Upper lobe of left lung (tissue), 6 donors: Measurements from ENCODE around the gene VSTM2B. TPM values are rescaled to one million over a fixed set of nuclear protein-coding genes. Genes with fewer than 3 reads are reported as not detected.
"Not testable (repeated sequence)": the region's sequence is repeated elsewhere in the genome, so short reads cannot be mapped to it uniquely, and the experiment has no call there.

ENCODE experiments used
- ATAC-seq, 2 donors: fragments of 200-7000 bp; cut with Tn5 transposase; one replicate each; pipeline ENCODE4 v1.9.1; 2022; ENCODE audit warnings: mild to moderate bottlenecking in 2 of 2, moderate library complexity in 2 of 2; ENCODE audit not compliant: low FRiP score in 2 of 2
- DNase-seq, 2 donors: peaks; one replicate each; pipeline ENCODE4 v3.0.0-alpha.2; 2019 to 2020
- H3K27ac ChIP-seq, 4 donors: fragments of 200-600 bp; sonication (generic); one replicate each; pipeline ENCODE4 v1.5.1; 2016 to 2019
- H3K27me3 ChIP-seq, 4 donors: fragments of 200-600 bp; sonication (generic); one replicate each; pipeline ENCODE4 v1.5.1; 2017 to 2019
- H3K36me3 ChIP-seq, 4 donors: fragments of 200-600 bp; sonication (generic); one replicate each; pipeline ENCODE4 v1.5.1; 2016 to 2019
- H3K4me1 ChIP-seq, 4 donors: fragments of 200-600 bp; sonication (generic); one replicate each; pipeline ENCODE4 v1.5.1; 2018 to 2019
- H3K4me3 ChIP-seq, 4 donors: fragments of 200-600 bp; sonication (generic); one replicate each; pipeline ENCODE4 v1.5.1; 2017 to 2019; ENCODE audit warnings: mild to moderate bottlenecking in 2 of 4, moderate library complexity in 1 of 4
- H3K9me3 ChIP-seq, 4 donors: fragments of 200-600 bp; sonication (generic); one replicate each; pipeline ENCODE4 v1.5.1; 2018 to 2019
- CTCF ChIP-seq, 6 experiments: fragments of 450-650 bp in 4 of 6; fragments of 200-600 bp in 2 of 6; sonication (generic) in 2 of 6; IDR thresholded peaks; one replicate each; pipeline ENCODE4 v1.5.1; 2016 to 2019; ENCODE audit warnings: antibody characterized with exemption in 6 of 6
- EP300 ChIP-seq, 4 donors: sonication (generic); formaldehyde crosslinking; IDR thresholded peaks; one replicate each; pipeline ENCODE4 v1.5.1; 2017; ENCODE audit warnings: antibody characterized with exemption in 4 of 4, control low read depth in 2 of 4
- POLR2A ChIP-seq, 4 donors: fragments of 450-650 bp; IDR thresholded peaks; one replicate each; pipeline ENCODE4 v1.5.1; 2016 to 2017; ENCODE audit warnings: antibody characterized with exemption in 4 of 4, mild to moderate bottlenecking in 2 of 4
- POLR2AphosphoS5 ChIP-seq, 2 donors: sonication (generic); formaldehyde crosslinking; IDR thresholded peaks; one replicate each; pipeline ENCODE4 v1.5.1; 2017; ENCODE audit warnings: antibody characterized with exemption in 2 of 2
- WGBS, 2 donors: methylation state at CpG; one replicate each; pipeline ENCODE4 v1.1.5; 2017 to 2018; 5-methylcytosine and 5-hydroxymethylcytosine counted together
- total RNA-seq, 6 donors: library from RNA; depleted of rRNA in 4 of 6; stranded (reverse); fragments of >200 nt in 4 of 6; gene quantifications; one replicate each; pipeline versions ENCODE4 v1.1.0 to v1.2.1, GENCODE V29; 2016 to 2021
- donor health status: DM: no; HTN: no; CAD: no; lungs with moderate emphysema.
- donor health status: DM: no; HTN: yes; CAD: no; lungs with severe emphysema.

The VSTM2B gene
- total RNA-seq, 6 donors from 2014 or later: not detected

DNA sequence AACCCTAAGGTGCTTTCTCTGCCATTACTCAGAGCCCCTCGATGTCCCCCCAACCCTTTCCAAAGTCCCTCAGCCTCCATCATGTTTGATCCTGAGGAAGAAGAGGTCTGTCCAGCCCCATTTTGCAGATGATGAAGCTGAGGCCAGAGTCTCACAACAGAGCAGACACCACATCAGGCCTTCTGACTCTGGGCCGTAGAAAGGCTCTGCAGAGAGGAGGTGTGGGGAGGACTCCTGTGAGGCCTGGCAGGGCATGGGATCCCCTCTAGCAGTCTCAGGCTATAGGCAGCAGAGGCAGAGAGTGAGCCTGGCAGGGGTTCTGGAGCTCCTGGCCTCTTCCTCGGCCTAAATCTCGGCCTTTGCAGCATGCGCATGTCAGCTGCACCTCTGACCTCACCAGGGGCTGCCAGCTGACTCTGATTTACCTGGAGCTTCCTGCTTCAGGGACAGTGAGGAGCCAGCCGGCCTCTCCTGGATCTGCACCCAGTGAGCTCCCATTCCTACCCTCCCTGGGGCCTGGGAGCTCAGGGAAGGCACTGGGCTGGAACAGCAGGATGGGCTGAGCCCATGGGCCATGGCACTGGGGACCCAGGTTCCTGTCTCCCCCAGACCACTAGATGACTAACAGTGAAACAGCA, 41.7 kb upstream of the VSTM2B start:
- TF ChIP-seq POLR2A (IDR thresholded peaks at IDR 0.05) (no peak), EP300 (IDR thresholded peaks at IDR 0.05) (no peak), POLR2AphosphoS5 (IDR thresholded peaks at IDR 0.05) (no peak), CTCF (IDR thresholded peaks at IDR 0.05) (no peak)
- peaks cover 0 to 11% (median 7%) of the 10 kb centered on the region in 4 donors for H3K9me3 ChIP-seq
- no peak for DNase-seq

GRCh38 chr19:29484876-29485275, 40.9 kb upstream of the VSTM2B start:
- DNase-seq (no peak), ATAC-seq (no peak)
- Histone ChIP-seq H3K9me3 (peaks cover 0 to 11% (median 7%) of the 10 kb centered on the region in 4 donors), H3K27me3 (no peaks in the 10 kb centered on the region), H3K4me3 (no peak overlapping the region), H3K27ac (no peak overlapping the region), H3K36me3 (no peaks in the 10 kb centered on the region), H3K4me1 (no peaks in the 10 kb centered on the region)
- no peak for TF ChIP-seq CTCF (IDR thresholded peaks at IDR 0.05)
- TF ChIP-seq POLR2A (IDR thresholded peaks at IDR 0.05): no peak
- no peak for TF ChIP-seq EP300 (IDR thresholded peaks at IDR 0.05)
- no peak for TF ChIP-seq POLR2AphosphoS5 (IDR thresholded peaks at IDR 0.05)
- 62 to 72% methylated on average over 6 of the region's 6 CpGs for WGBS, 2 donors

More for the DNA sequence above, 41.7 kb upstream of the VSTM2B start:
- no peak for ATAC-seq
- H3K27me3 ChIP-seq: no peaks in the 10 kb centered on the region
- H3K27ac ChIP-seq: no peak overlapping the region
- H3K36me3 ChIP-seq: no peaks in the 10 kb centered on the region
- WGBS, 2 donors: 62% methylated on average over 6 of the region's 6 CpGs; no CpG with 5 or more reads in 1 of the 2 donors
- no peaks in the 10 kb centered on the region for H3K4me1 ChIP-seq
- H3K4me3 ChIP-seq: no peak overlapping the region

- Histone ChIP-seq H3K27me3 (no peaks in the 10 kb centered on the region), H3K4me3 (no peak overlapping the region), H3K9me3 (peaks cover 0 to 10% (median 6%) of the 10 kb centered on the region in 4 donors), H3K36me3 (no peaks in the 10 kb centered on the region), H3K4me1 (no peaks in the 10 kb centered on the region), H3K27ac (no peak overlapping the region)
- ATAC-seq: no peak
- DNase-seq: peak in 1 of 2 donors; percentile 9
- TF ChIP-seq EP300 (IDR thresholded peaks at IDR 0.05): no peak
- TF ChIP-seq POLR2AphosphoS5 (IDR thresholded peaks at IDR 0.05): no peak
- TF ChIP-seq POLR2A (IDR thresholded peaks at IDR 0.05): no peak
- TF ChIP-seq CTCF (IDR thresholded peaks at IDR 0.05): no peak
- WGBS, 2 donors: 74 to 82% methylated on average over 7 of the region's 7 CpGs
Measured at GRCh38 chr19:29485293-29485692, 40.5 kb upstream of the VSTM2B start.

- not testable (repeated sequence) for H3K4me1 ChIP-seq, H3K4me3 ChIP-seq, ATAC-seq, H3K27me3 ChIP-seq, H3K9me3 ChIP-seq, H3K36me3 ChIP-seq, DNase-seq, H3K27ac ChIP-seq
- 87 to 90% methylated on average over 9 of the region's 9 CpGs for WGBS, 2 donors
Measured at GRCh38 chr19:29486961-29487360, 38.8 kb upstream of the VSTM2B start.

GRCh38 chr19:29487432-29487831, 38.4 kb upstream of the VSTM2B start:
- TF ChIP-seq POLR2AphosphoS5 (IDR thresholded peaks at IDR 0.05) (no peak), POLR2A (IDR thresholded peaks at IDR 0.05) (no peak), CTCF (IDR thresholded peaks at IDR 0.05) (no peak), EP300 (IDR thresholded peaks at IDR 0.05) (no peak)
- WGBS, 2 donors: 59 to 64% methylated on average over 7 of the region's 7 CpGs
- Histone ChIP-seq H3K27ac (no peak overlapping the region), H3K27me3 (no peaks in the 10 kb centered on the region), H3K4me1 (no peaks in the 10 kb centered on the region), H3K4me3 (no peak overlapping the region), H3K9me3 (no peaks in the 10 kb centered on the region), H3K36me3 (no peaks in the 10 kb centered on the region)
- no peak for DNase-seq
- ATAC-seq: no peak
